ENCODE data around the gene CDK14.

- TF ChIP-seq, protein P1, sequence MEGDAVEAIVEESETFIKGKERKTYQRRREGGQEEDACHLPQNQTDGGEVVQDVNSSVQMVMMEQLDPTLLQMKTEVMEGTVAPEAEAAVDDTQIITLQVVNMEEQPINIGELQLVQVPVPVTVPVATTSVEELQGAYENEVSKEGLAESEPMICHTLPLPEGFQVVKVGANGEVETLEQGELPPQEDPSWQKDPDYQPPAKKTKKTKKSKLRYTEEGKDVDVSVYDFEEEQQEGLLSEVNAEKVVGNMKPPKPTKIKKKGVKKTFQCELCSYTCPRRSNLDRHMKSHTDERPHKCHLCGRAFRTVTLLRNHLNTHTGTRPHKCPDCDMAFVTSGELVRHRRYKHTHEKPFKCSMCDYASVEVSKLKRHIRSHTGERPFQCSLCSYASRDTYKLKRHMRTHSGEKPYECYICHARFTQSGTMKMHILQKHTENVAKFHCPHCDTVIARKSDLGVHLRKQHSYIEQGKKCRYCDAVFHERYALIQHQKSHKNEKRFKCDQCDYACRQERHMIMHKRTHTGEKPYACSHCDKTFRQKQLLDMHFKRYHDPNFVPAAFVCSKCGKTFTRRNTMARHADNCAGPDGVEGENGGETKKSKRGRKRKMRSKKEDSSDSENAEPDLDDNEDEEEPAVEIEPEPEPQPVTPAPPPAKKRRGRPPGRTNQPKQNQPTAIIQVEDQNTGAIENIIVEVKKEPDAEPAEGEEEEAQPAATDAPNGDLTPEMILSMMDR (IDR thresholded peaks at IDR 0.05), result no peak
- TF ChIP-seq EZH2 (IDR thresholded peaks at IDR 0.05), result no peak
Observed at GRCh38 chr7:90593205-90593604, 2.9 kb upstream of the CDK14 start.
